ENCODE data around the gene CALN1.

CALN1 gene

GRCh38 chr7:71885487-71885886, 526.7 kb downstream of the CALN1 start:
- Histone ChIP-seq H3K36me3 (ENCODE audit: control insufficient read depth in 2 of 2, insufficient read depth in 1 of 2, low read length in 2 of 2) (no peaks in the 10 kb centered on the region), H3K4me1 (ENCODE audit: control insufficient read depth, insufficient read depth, low read length) (no peaks in the 10 kb centered on the region), H3K27ac (ENCODE audit: extremely low read depth, low read depth, low read length) (no peak overlapping the region), H3K9me3 (ENCODE audit: control insufficient read depth, insufficient read depth, low read depth, low read length) (no peaks in the 10 kb centered on the region), H3K4me3 (ENCODE audit: low read depth, low read length) (no peak overlapping the region)
- CTCF ChIA-PET: no interaction called here
- TF ChIP-seq PRDM1 (tag by site-specific recombination; IDR thresholded peaks at IDR 0.05) (no peak), ZNF169 (tag by site-specific recombination; IDR thresholded peaks at IDR 0.05) (no peak), ZBTB21 (tag by site-specific recombination; IDR thresholded peaks at IDR 0.05) (no peak)
- POLR2A ChIA-PET: no interaction called here

- no peak overlapping the region for H3K27ac ChIP-seq (ENCODE audit: extremely low read depth, low read depth, low read length)
- H3K9me3 ChIP-seq (ENCODE audit: control insufficient read depth, insufficient read depth, low read depth, low read length): no peaks in the 10 kb centered on the region
- no peaks in the 10 kb centered on the region for H3K4me1 ChIP-seq (ENCODE audit: control insufficient read depth, insufficient read depth, low read length)
- POLR2A ChIA-PET: no interaction called here
- no peak overlapping the region for H3K4me3 ChIP-seq (ENCODE audit: low read depth, low read length)
- no peaks in the 10 kb centered on the region for H3K36me3 ChIP-seq (ENCODE audit: control insufficient read depth in 2 of 2, insufficient read depth in 1 of 2, low read length in 2 of 2)
- CTCF ChIA-PET: interaction anchor here (0.7 kb wide), 1 partner anchor 431 kb away, joined by 3 read pairs; no protein-coding TSS in a partner anchor
- TF ChIP-seq FEZF1 (tag by site-specific recombination; IDR thresholded peaks at IDR 0.05): no peak
- no peak for TF ChIP-seq ZNF558 (tag by site-specific recombination; IDR thresholded peaks at IDR 0.05)
- no peak for TF ChIP-seq ZNF121 (tag by site-specific recombination; IDR thresholded peaks at IDR 0.05)
- no peak for TF ChIP-seq ZNF335 (tag by site-specific recombination; conservative IDR thresholded peaks at IDR 0.05)
These were observed 528.7 kb downstream of the CALN1 start for GRCh38 chr7:71883415-71883814.

- CTCF ChIA-PET: no interaction called here
- POLR2A ChIA-PET: no interaction called here
- no peak overlapping the region for H3K27ac ChIP-seq (ENCODE audit: extremely low read depth, low read depth, low read length)
- H3K36me3 ChIP-seq (ENCODE audit: control insufficient read depth in 2 of 2, insufficient read depth in 1 of 2, low read length in 2 of 2): no peaks in the 10 kb centered on the region
- H3K4me1 ChIP-seq (ENCODE audit: control insufficient read depth, insufficient read depth, low read length): no peaks in the 10 kb centered on the region
- no peaks in the 10 kb centered on the region for H3K9me3 ChIP-seq (ENCODE audit: control insufficient read depth, insufficient read depth, low read depth, low read length)
- no peak overlapping the region for H3K4me3 ChIP-seq (ENCODE audit: low read depth, low read length)
- TF ChIP-seq ZNF560 (tag by site-specific recombination; IDR thresholded peaks at IDR 0.05; ENCODE audit: borderline replicate concordance) (no peak), ZEB2 (tag by site-specific recombination; IDR thresholded peaks at IDR 0.05) (no peak), ZNF354C (tag by site-specific recombination; IDR thresholded peaks at IDR 0.05; ENCODE audit: borderline replicate concordance, low read depth) (no peak), FEZF1 (tag by site-specific recombination; IDR thresholded peaks at IDR 0.05) (no peak), ZNF114 (tag by site-specific recombination; IDR thresholded peaks at IDR 0.05) (no peak), ZNF704 (tag by site-specific recombination; IDR thresholded peaks at IDR 0.05) (no peak), BCL6B (tag by site-specific recombination; IDR thresholded peaks at IDR 0.05) (no peak), ZNF518A (tag by site-specific recombination; conservative IDR thresholded peaks at IDR 0.05; ENCODE audit: low read depth) (no peak), ZNF624 (tag by site-specific recombination; IDR thresholded peaks at IDR 0.05) (no peak), ZNF639 (tag by site-specific recombination; IDR thresholded peaks at IDR 0.05) (no peak), SP3 (tag by site-specific recombination; IDR thresholded peaks at IDR 0.05) (no peak), ZSCAN23 (tag by site-specific recombination; IDR thresholded peaks at IDR 0.05) (no peak), ZNF785 (tag by site-specific recombination; IDR thresholded peaks at IDR 0.05) (no peak), REPIN1 (tag by site-specific recombination; IDR thresholded peaks at IDR 0.05; ENCODE audit: low read depth) (no peak), ZFP69B (tag by site-specific recombination; IDR thresholded peaks at IDR 0.05) (no peak), KLF10 (tag by site-specific recombination; IDR thresholded peaks at IDR 0.05) (no peak), ZNF221 (tag by site-specific recombination; IDR thresholded peaks at IDR 0.05; ENCODE audit: borderline replicate concordance) (no peak)
These were observed 540.7 kb downstream of the CALN1 start for GRCh38 chr7:71871446-71871845.
